ENCODE data around the gene NMRK1. TPM values are rescaled to one million over a fixed set of nuclear protein-coding genes. Genes with fewer than 3 reads are reported as not detected.
A peak's percentile ranks its signal among the peaks of the same experiment; 100 is the strongest.

NMRK1 gene
- total and polyA plus RNA-seq, 4 donors = 13.8 to 26.2 (median 14.5) TPM

DNA sequence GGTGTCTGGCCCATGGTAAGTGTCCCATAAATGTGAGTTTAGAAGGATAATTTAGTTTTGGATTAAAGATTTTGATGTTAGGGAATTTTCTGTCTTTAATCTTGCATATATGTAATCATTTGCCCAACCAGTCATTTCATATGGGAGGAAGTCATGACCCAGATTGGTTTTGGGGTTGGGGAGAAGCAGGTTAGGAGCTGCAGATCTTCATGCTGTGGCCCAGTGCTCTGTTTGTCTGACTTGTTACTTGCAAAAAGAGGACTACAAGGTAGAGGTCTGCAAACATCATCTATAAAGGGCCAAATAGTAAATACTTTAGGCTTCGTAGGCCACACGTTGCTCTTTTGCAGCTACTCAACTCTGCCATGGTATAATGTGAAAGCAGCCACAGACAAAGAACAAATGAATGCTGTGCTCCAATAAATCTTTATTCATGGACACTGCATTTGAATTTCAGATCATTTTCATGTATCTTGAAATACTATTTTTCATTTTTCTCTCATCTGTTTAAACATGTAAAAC, 17.1 kb upstream of the NMRK1 start:
- 47% methylated on average over 2 of the region's 2 CpGs for whole genome bisulfite sequencing (ENCODE audit: insufficient coverage)
- DNase-seq (ENCODE audit: low read depth in 4 of 6, low spot score in 6 of 6) = no peak
- no peaks in the 10 kb centered on the region for H3K9me3 ChIP-seq (ENCODE audit: control insufficient read depth, insufficient read depth, low read length)
- no peaks in the 10 kb centered on the region for H3K4me1 ChIP-seq (ENCODE audit: control insufficient read depth, insufficient read depth, low read length)
- no peak overlapping the region for H3K4me3 ChIP-seq (ENCODE audit: low read depth, low read length)
- no peaks in the 10 kb centered on the region for H3K36me3 ChIP-seq (ENCODE audit: control insufficient read depth, insufficient read depth, low read length)
- H3K27ac ChIP-seq (ENCODE audit: low read depth, low read length) = peak overlapping the region; percentile 18
- no peaks in the 10 kb centered on the region for H3K27me3 ChIP-seq (ENCODE audit: control insufficient read depth, insufficient read depth, low read length)

DNA sequence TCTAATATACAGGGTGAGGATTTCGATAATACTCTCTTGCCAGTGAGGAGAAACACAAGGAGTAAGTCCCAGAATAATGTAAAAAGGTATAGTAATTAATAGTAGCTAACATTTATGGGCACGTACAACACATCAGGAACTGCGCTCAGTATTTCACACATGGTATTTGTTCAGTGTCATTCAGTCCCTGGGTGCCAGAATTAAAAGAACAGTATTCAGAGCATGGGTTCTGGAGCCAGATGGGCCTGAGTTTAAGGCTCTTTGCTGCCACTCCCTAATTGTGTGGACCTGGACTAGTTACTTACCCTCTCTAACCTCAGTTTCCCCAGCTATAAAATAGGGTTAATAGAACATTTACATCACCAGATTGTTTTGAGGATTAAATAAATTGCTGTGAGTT, 16.7 kb upstream of the NMRK1 start:
- no peaks in the 10 kb centered on the region for H3K27me3 ChIP-seq (ENCODE audit: control insufficient read depth, insufficient read depth, low read length)
- no peak overlapping the region for H3K4me3 ChIP-seq (ENCODE audit: low read depth, low read length)
- H3K36me3 ChIP-seq (ENCODE audit: control insufficient read depth, insufficient read depth, low read length) = no peaks in the 10 kb centered on the region
- no peaks in the 10 kb centered on the region for H3K9me3 ChIP-seq (ENCODE audit: control insufficient read depth, insufficient read depth, low read length)
- H3K27ac ChIP-seq (ENCODE audit: low read depth, low read length) = peak overlapping the region; percentile 18
- H3K4me1 ChIP-seq (ENCODE audit: control insufficient read depth, insufficient read depth, low read length) = no peaks in the 10 kb centered on the region
- 83% methylated on average over 2 of the region's 3 CpGs for WGBS (ENCODE audit: insufficient coverage)
- no peak for DNase-seq (ENCODE audit: low read depth in 4 of 6, low spot score in 6 of 6)

DNA sequence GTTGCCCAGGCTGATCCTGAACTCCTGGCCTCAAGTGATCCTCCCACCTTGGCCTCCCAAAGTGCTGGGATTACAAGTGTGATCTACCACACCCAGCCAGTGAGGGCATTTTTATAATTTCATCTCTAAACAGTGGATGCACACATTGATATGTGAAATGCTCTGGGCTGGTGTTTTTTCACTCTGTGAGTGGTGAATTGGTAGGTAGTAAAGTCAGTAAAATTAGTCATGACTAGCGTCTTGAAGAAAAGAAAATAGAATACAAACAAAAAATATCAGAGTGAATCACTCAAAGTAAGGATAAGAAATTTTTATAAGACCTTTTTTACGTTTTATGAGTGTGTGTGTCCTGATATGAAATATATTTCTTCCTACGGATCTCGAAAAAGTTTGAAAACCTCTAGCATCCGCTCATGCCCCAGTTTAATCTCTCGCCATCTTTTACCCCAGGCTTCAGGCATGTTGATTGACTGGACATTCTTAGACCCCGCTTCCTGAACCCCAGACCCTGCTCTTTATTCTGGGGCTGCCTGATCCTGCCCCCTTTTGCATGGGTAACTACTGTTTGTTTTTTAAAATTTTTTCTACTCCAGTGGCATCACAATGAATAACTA, 14.3 kb upstream of the NMRK1 start:
- DNase-seq (ENCODE audit: low read depth in 4 of 6, low spot score in 6 of 6) = no peak
- no peaks in the 10 kb centered on the region for H3K36me3 ChIP-seq (ENCODE audit: control insufficient read depth, insufficient read depth, low read length)
- H3K4me1 ChIP-seq (ENCODE audit: control insufficient read depth, insufficient read depth, low read length) = no peaks in the 10 kb centered on the region
- H3K27ac ChIP-seq (ENCODE audit: low read depth, low read length) = no peak overlapping the region
- 100% methylated on average over 2 of the region's 7 CpGs for WGBS (ENCODE audit: insufficient coverage)
- no peak overlapping the region for H3K4me3 ChIP-seq (ENCODE audit: low read depth, low read length)
- H3K27me3 ChIP-seq (ENCODE audit: control insufficient read depth, insufficient read depth, low read length) = no peaks in the 10 kb centered on the region
- H3K9me3 ChIP-seq (ENCODE audit: control insufficient read depth, insufficient read depth, low read length) = no peaks in the 10 kb centered on the region

GRCh38 chr9:75101004-75101588, 13.1 kb upstream of the NMRK1 start:
- Histone ChIP-seq H3K4me1 (ENCODE audit: control insufficient read depth, insufficient read depth, low read length) (no peaks in the 10 kb centered on the region), H3K27me3 (ENCODE audit: control insufficient read depth, insufficient read depth, low read length) (no peaks in the 10 kb centered on the region), H3K9me3 (ENCODE audit: control insufficient read depth, insufficient read depth, low read length) (no peaks in the 10 kb centered on the region), H3K27ac (ENCODE audit: low read depth, low read length) (no peak overlapping the region), H3K36me3 (ENCODE audit: control insufficient read depth, insufficient read depth, low read length) (no peaks in the 10 kb centered on the region), H3K4me3 (ENCODE audit: low read depth, low read length) (no peak overlapping the region)
- no peak for DNase-seq (ENCODE audit: low read depth in 4 of 6, low spot score in 6 of 6)
- WGBS (ENCODE audit: insufficient coverage) = 75% methylated on average over 8 of the region's 9 CpGs

GRCh38 chr9:75096796-75097195, 8.8 kb upstream of the NMRK1 start:
- no CpG with 5 or more reads among the region's 4 CpGs for WGBS (ENCODE audit: insufficient coverage)

GRCh38 chr9:75092766-75093165, 4.8 kb upstream of the NMRK1 start:
- Histone ChIP-seq H3K27ac (ENCODE audit: low read depth, low read length) (no peak overlapping the region), H3K9me3 (ENCODE audit: control insufficient read depth, insufficient read depth, low read length) (no peaks in the 10 kb centered on the region), H3K27me3 (ENCODE audit: control insufficient read depth, insufficient read depth, low read length) (no peaks in the 10 kb centered on the region), H3K36me3 (ENCODE audit: control insufficient read depth, insufficient read depth, low read length) (no peaks in the 10 kb centered on the region), H3K4me1 (ENCODE audit: control insufficient read depth, insufficient read depth, low read length) (peaks cover 4% of the 10 kb centered on the region), H3K4me3 (ENCODE audit: low read depth, low read length) (no peak overlapping the region)
- WGBS (ENCODE audit: insufficient coverage) = 78% methylated on average over 3 of the region's 4 CpGs
- no peak for DNase-seq (ENCODE audit: low read depth in 4 of 6, low spot score in 6 of 6)

More at GRCh38 chr9:75096796-75097195, 8.8 kb upstream of the NMRK1 start:
- Histone ChIP-seq H3K4me3 (ENCODE audit: low read depth, low read length) (no peak overlapping the region), H3K4me1 (ENCODE audit: control insufficient read depth, insufficient read depth, low read length) (no peaks in the 10 kb centered on the region), H3K36me3 (ENCODE audit: control insufficient read depth, insufficient read depth, low read length) (no peaks in the 10 kb centered on the region), H3K27ac (ENCODE audit: low read depth, low read length) (no peak overlapping the region), H3K9me3 (ENCODE audit: control insufficient read depth, insufficient read depth, low read length) (no peaks in the 10 kb centered on the region), H3K27me3 (ENCODE audit: control insufficient read depth, insufficient read depth, low read length) (no peaks in the 10 kb centered on the region)
- no peak for DNase-seq (ENCODE audit: low read depth in 4 of 6, low spot score in 6 of 6)

DNA sequence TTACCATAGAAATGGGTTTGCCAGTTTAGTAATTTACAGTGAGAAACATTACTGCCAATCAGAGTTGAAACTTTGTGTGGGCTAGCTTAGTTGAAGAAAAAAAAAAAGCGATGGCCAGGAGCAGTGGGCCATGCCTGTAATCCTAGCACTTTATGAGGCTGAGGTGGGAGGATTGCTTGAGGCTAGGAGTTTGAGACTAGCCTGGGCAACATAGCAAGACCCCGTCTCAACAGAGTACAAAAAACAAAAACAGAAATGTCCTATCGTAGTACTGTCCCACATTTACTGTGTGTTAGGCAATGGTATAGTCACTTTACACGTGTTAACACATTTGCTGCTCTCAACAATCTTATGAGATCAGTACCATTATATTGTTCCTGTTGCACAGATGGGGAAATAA, 2.6 kb upstream of the NMRK1 start:
- no peaks in the 10 kb centered on the region for H3K36me3 ChIP-seq (ENCODE audit: control insufficient read depth, insufficient read depth, low read length)
- no peak overlapping the region for H3K27ac ChIP-seq (ENCODE audit: low read depth, low read length)
- H3K4me1 ChIP-seq (ENCODE audit: control insufficient read depth, insufficient read depth, low read length) = peaks cover 16% of the 10 kb centered on the region

GRCh38 chr9:75089373-75089766, 1.4 kb upstream of the NMRK1 start:
- DNase-seq (ENCODE audit: low read depth in 4 of 6, low spot score in 6 of 6) = no peak
- Histone ChIP-seq H3K9me3 (ENCODE audit: control insufficient read depth, insufficient read depth, low read length) (no peaks in the 10 kb centered on the region), H3K27ac (ENCODE audit: low read depth, low read length) (no peak overlapping the region), H3K4me3 (ENCODE audit: low read depth, low read length) (peak overlapping the region; percentile 87), H3K27me3 (ENCODE audit: control insufficient read depth, insufficient read depth, low read length) (no peaks in the 10 kb centered on the region), H3K4me1 (ENCODE audit: control insufficient read depth, insufficient read depth, low read length) (peaks cover 17% of the 10 kb centered on the region), H3K36me3 (ENCODE audit: control insufficient read depth, insufficient read depth, low read length) (no peaks in the 10 kb centered on the region)
- no CpG with 5 or more reads among the region's 11 CpGs for WGBS (ENCODE audit: insufficient coverage)

More for the DNA sequence above, 2.6 kb upstream of the NMRK1 start:
- Histone ChIP-seq H3K4me3 (ENCODE audit: low read depth, low read length) (no peak overlapping the region), H3K9me3 (ENCODE audit: control insufficient read depth, insufficient read depth, low read length) (no peaks in the 10 kb centered on the region), H3K27me3 (ENCODE audit: control insufficient read depth, insufficient read depth, low read length) (no peaks in the 10 kb centered on the region)
- no peak for DNase-seq (ENCODE audit: low read depth in 4 of 6, low spot score in 6 of 6)
- WGBS (ENCODE audit: insufficient coverage) = no CpG with 5 or more reads among the region's 4 CpGs

DNA sequence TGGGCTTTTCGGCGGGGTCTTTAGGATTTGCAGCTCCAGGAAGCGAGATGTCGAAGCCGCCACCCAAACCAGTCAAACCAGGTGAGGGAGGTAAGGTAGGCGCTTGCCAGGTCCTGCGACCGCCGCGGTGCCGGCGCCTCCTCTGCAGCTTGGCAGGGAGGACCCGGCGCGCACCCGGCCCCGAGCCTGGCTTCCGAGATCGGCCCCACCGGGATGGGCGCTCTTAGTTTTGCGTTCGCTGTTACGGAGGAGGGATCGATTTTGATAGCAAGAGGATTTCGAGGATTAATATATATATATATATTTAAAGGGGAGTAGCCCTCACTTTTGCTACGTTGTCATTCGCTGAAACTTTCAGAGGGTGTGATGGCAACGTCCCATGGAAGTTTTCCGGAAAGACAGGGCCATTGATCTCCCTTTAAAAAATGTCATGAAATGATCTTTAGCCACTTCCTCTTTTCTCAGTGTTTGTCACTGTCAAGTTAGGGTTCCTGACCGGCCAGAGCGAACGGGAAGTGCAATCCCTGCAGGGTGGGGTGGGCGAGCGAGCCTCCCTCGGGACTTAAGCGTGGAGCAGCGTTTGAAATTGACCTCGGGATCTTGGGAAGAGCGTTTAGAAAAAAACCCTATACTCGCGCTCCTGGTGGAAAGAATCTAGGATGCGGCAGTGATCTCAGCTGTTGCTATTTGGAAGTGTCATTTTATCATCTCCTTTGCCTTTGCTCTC, 854 bp upstream of the NMRK1 start:
- Histone ChIP-seq H3K4me1 (ENCODE audit: control insufficient read depth, insufficient read depth, low read length) (peaks cover 20% of the 10 kb centered on the region), H3K4me3 (ENCODE audit: low read depth, low read length) (peak overlapping the region; percentile 87), H3K36me3 (ENCODE audit: control insufficient read depth, insufficient read depth, low read length) (no peaks in the 10 kb centered on the region), H3K27me3 (ENCODE audit: control insufficient read depth, insufficient read depth, low read length) (no peaks in the 10 kb centered on the region), H3K27ac (ENCODE audit: low read depth, low read length) (peak overlapping the region; percentile 90), H3K9me3 (ENCODE audit: control insufficient read depth, insufficient read depth, low read length) (no peaks in the 10 kb centered on the region)
- WGBS (ENCODE audit: insufficient coverage) = under 1% methylated on average over 23 of the region's 43 CpGs
- peak in 4 of 6 donors; percentile 11 to 69 (median 43) for DNase-seq (ENCODE audit: low read depth in 4 of 6, low spot score in 6 of 6)

Measured in spinal cord (tissue), 10 donors.